ENCODE measurements around the gene THPO. TPM values are rescaled to one million over a fixed set of nuclear protein-coding genes. Genes with fewer than 3 reads are reported as not detected.

THPO gene
- total RNA-seq, 1 donor from 2014 or later = not detected

GRCh38 chr3:184384342-184384741 is 6.3 kb upstream of the THPO start:
- peaks cover 6% of the 10 kb centered on the region for H3K27me3 Mint-ChIP-seq (ENCODE audit: low read depth)
- H3K9me3 Mint-ChIP-seq (ENCODE audit: low read depth) = no peaks in the 10 kb centered on the region
- H3K4me3 Mint-ChIP-seq (ENCODE audit: unreplicated experiment) = no peak overlapping the region
- H3K4me1 Mint-ChIP-seq (ENCODE audit: low read depth) = peaks cover 4% of the 10 kb centered on the region
- no peak overlapping the region for H3K27ac Mint-ChIP-seq (ENCODE audit: unreplicated experiment)
- no peaks in the 10 kb centered on the region for H3K36me3 Mint-ChIP-seq (ENCODE audit: low read depth)
- no peak for TF ChIP-seq CTCF (IDR thresholded peaks at IDR 0.05)
- DNase-seq (ENCODE audit: low spot score) = no peak

DNA sequence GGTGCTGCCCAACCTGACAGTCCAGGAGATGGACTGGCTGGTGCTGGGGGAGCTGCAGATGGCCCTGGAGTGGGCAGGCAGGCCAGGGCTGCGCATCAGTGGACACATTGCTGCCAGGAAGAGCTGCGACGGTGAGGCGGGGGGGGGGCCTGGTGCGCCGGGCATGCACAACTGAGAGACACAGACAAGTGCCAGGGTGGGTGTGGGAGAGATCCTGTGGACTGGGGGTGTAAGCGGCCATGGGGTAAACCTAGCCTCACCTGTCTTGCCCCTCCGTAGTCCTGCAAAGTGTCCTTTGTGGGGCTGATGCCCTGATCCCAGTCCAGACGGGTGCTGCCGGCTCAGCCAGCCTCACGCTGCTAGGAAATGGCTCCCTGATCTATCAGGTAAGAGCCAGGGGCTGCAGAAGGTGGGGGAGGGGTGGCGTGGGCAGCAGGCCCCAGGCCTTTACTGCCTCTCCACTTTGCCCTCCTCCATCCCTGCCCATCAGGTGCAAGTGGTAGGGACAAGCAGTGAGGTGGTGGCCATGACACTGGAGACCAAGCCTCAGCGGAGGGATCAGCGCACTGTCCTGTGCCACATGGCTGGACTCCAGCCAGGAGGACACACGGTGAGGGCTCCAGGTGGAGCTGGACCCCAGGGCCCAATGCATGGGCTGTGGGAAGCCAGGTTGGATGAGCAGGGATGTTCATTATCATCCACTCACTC is 5.2 kb upstream of the THPO start:
- no peaks in the 10 kb centered on the region for H3K36me3 Mint-ChIP-seq (ENCODE audit: low read depth)
- no peak overlapping the region for H3K27ac Mint-ChIP-seq (ENCODE audit: unreplicated experiment)
- no peak for TF ChIP-seq CTCF (IDR thresholded peaks at IDR 0.05)
- no peaks in the 10 kb centered on the region for H3K9me3 Mint-ChIP-seq (ENCODE audit: low read depth)
- peaks cover 4% of the 10 kb centered on the region for H3K4me1 Mint-ChIP-seq (ENCODE audit: low read depth)
- DNase-seq (ENCODE audit: low spot score) = no peak
- H3K27me3 Mint-ChIP-seq (ENCODE audit: low read depth) = peaks cover 12% of the 10 kb centered on the region
- no peak overlapping the region for H3K4me3 Mint-ChIP-seq (ENCODE audit: unreplicated experiment)

GRCh38 chr3:184382326-184383032 is 4.5 kb upstream of the THPO start:
- Mint-ChIP-seq H3K27me3 (ENCODE audit: low read depth) (peaks cover 14% of the 10 kb centered on the region), H3K9me3 (ENCODE audit: low read depth) (no peaks in the 10 kb centered on the region), H3K36me3 (ENCODE audit: low read depth) (no peaks in the 10 kb centered on the region), H3K27ac (ENCODE audit: unreplicated experiment) (no peak overlapping the region), H3K4me3 (ENCODE audit: unreplicated experiment) (no peak overlapping the region), H3K4me1 (ENCODE audit: low read depth) (peaks cover 4% of the 10 kb centered on the region)
- no peak for TF ChIP-seq CTCF (IDR thresholded peaks at IDR 0.05)
- no peak for DNase-seq (ENCODE audit: low spot score)

DNA sequence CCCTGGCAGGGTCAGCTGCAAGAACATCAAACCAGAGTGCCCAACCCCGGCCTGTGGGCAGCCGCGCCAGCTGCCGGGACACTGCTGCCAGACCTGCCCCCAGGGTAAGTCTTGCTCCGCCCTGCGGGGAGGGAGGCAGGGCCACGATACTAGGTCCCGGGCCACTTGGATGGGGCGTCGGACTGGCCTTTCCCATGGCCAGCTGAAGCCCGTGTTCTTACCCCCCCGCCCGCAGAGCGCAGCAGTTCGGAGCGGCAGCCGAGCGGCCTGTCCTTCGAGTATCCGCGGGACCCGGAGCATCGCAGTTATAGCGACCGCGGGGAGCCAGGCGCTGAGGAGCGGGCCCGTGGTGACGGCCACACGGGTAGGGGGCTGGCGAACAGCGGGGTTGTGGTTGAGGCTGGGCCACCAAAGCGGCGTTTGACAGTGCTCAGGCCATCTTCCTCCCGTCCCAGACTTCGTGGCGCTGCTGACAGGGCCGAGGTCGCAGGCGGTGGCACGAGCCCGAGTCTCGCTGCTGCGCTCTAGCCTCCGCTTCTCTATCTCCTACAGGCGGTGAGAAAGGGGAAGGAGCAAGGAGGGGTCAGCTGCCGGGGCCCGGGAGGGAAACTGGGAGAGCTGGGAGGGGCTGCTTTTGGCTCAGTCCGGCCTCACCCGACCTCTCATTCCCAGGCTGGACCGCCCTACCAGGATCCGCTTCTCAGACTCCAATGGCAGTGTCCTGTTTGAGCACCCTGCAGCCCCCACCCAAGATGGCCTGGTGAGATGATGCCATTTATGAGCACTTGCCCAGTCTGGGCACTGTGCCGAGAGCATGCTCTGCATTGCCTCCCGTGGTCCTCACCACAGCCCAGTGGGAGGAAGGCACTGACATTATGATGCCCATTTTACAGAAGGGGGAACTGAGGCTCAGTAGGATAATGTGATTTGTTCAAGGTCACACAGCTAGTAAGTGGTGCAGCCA is 3.5 kb upstream of the THPO start:
- H3K36me3 Mint-ChIP-seq (ENCODE audit: low read depth) = no peaks in the 10 kb centered on the region
- no peaks in the 10 kb centered on the region for H3K9me3 Mint-ChIP-seq (ENCODE audit: low read depth)
- no peak for TF ChIP-seq CTCF (IDR thresholded peaks at IDR 0.05)
- peak overlapping the region; percentile 52 for H3K4me3 Mint-ChIP-seq (ENCODE audit: unreplicated experiment)
- DNase-seq (ENCODE audit: low spot score) = no peak
- H3K27me3 Mint-ChIP-seq (ENCODE audit: low read depth) = peaks cover 21% of the 10 kb centered on the region
- H3K27ac Mint-ChIP-seq (ENCODE audit: unreplicated experiment) = no peak overlapping the region
- H3K4me1 Mint-ChIP-seq (ENCODE audit: low read depth) = peaks cover 4% of the 10 kb centered on the region

Data from chondrocyte (in vitro differentiated cells).